Measurements from ENCODE around the gene SGSM2. TPM values are rescaled to one million over a fixed set of nuclear protein-coding genes. Genes with fewer than 3 reads are reported as not detected.
A peak's percentile ranks its signal among the peaks of the same experiment; 100 is the strongest.

The SGSM2 gene
- total RNA-seq, 1 experiment from 2014 or later = 47.2 TPM

DNA sequence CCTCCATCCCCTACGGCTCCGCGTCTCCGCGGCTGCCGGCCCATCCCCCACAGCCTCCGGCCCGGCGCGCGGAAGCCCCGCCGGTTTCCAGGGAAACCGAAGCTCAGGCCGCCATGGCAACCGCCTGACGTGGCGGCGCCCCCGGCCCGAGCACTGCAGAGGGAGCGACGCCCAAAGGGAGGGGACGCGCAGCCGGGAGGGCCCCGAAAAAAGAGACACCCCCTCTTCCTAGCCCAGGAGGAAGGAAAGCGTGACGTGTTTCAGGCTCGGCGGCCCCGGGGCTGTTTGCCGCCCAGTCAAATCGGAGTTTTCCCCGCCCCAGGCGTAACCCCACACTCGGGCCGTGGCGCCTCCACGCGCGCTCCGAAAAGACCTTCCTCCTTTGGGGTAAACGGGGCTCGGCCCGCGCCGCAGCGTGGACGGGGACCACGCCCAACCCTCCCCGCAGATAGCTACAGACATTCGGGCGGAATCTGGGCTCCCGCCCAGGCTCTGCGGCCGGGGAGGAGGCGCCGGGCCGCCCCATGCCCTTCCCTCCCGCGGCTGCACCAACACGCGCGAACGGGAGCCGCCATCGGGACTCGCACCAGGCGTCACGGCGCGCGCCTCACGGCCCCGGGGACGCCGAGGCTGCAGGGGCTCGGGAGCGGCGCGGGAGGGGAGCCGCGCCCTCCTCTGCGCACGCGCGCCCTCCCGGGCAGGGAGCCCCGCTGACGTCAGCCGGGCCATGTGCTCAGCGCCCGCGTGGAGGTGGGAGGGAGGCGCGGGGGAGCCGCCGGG is 56.1 kb downstream of the SGSM2 start:
- peaks cover 13% of the 10 kb centered on the region; the same call in 1 of the 2 replicates for H4K20me1 ChIP-seq (ENCODE audit: low read length)
- peak; percentile 25 for ATAC-seq
- H3K4me1 ChIP-seq (ENCODE audit: insufficient read depth, low read length) = peaks cover 48% of the 10 kb centered on the region
- peak overlapping the region; percentile 97 for H3K9ac ChIP-seq (ENCODE audit: low read length)
- H3K27ac ChIP-seq (ENCODE audit: low read length) = peak overlapping the region; percentile 96
- ChIA-PET CTCF (interaction anchor here (0.6 to 1.2 kb wide), 2 partner anchors 11 to 13 kb away, joined by 4 to 9 read pairs; no protein-coding TSS in a partner anchor), POLR2A (ENCODE audit: unreplicated experiment) (interaction anchor here (1.0 to 1.2 kb wide), 2 partner anchors 12 to 14 kb away, joined by 3 to 4 read pairs; no protein-coding TSS in a partner anchor)
- peaks cover 58% of the 10 kb centered on the region for H3K79me2 ChIP-seq (ENCODE audit: low read length)
- peak; percentile 68; the same call in 1 of the 2 replicates for TF ChIP-seq EZH2phosphoT487 (IDR thresholded peaks at IDR 0.05; ENCODE audit: borderline replicate concordance, low read length)
- no peak for TF ChIP-seq EZH2 (IDR thresholded peaks at IDR 0.05; ENCODE audit: low read length, unreplicated experiment)
- TF ChIP-seq, protein P1, sequence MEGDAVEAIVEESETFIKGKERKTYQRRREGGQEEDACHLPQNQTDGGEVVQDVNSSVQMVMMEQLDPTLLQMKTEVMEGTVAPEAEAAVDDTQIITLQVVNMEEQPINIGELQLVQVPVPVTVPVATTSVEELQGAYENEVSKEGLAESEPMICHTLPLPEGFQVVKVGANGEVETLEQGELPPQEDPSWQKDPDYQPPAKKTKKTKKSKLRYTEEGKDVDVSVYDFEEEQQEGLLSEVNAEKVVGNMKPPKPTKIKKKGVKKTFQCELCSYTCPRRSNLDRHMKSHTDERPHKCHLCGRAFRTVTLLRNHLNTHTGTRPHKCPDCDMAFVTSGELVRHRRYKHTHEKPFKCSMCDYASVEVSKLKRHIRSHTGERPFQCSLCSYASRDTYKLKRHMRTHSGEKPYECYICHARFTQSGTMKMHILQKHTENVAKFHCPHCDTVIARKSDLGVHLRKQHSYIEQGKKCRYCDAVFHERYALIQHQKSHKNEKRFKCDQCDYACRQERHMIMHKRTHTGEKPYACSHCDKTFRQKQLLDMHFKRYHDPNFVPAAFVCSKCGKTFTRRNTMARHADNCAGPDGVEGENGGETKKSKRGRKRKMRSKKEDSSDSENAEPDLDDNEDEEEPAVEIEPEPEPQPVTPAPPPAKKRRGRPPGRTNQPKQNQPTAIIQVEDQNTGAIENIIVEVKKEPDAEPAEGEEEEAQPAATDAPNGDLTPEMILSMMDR (conservative IDR thresholded peaks at IDR 0.05; ENCODE audit: low read depth, low read length) = no peak
- H3K4me3 ChIP-seq (ENCODE audit: low read length) = peak overlapping the region; percentile 72
- H3K9me2 ChIP-seq (replicated peaks; ENCODE audit: low read length) = no peaks in the 10 kb centered on the region
- H3K9me3 ChIP-seq (ENCODE audit: low read length) = no peaks in the 10 kb centered on the region
- intact Hi-C loops (cut with micrococcal nuclease) = no loop called here
- DNase-seq = peak; percentile 83
- no peak overlapping the region for H2AFZ ChIP-seq (ENCODE audit: low read length)
- H3F3A ChIP-seq (ENCODE audit: low read length, unreplicated experiment) = no peaks in the 10 kb centered on the region
- H3K36me3 ChIP-seq (ENCODE audit: low read depth, low read length) = no peaks in the 10 kb centered on the region
- no TSS peak for BruUV-seq (replicated peaks)
- H3K4me2 ChIP-seq (ENCODE audit: low read length) = peak overlapping the region; percentile 83
- H3K27me3 ChIP-seq (ENCODE audit: low read length) = no peaks in the 10 kb centered on the region

DNA sequence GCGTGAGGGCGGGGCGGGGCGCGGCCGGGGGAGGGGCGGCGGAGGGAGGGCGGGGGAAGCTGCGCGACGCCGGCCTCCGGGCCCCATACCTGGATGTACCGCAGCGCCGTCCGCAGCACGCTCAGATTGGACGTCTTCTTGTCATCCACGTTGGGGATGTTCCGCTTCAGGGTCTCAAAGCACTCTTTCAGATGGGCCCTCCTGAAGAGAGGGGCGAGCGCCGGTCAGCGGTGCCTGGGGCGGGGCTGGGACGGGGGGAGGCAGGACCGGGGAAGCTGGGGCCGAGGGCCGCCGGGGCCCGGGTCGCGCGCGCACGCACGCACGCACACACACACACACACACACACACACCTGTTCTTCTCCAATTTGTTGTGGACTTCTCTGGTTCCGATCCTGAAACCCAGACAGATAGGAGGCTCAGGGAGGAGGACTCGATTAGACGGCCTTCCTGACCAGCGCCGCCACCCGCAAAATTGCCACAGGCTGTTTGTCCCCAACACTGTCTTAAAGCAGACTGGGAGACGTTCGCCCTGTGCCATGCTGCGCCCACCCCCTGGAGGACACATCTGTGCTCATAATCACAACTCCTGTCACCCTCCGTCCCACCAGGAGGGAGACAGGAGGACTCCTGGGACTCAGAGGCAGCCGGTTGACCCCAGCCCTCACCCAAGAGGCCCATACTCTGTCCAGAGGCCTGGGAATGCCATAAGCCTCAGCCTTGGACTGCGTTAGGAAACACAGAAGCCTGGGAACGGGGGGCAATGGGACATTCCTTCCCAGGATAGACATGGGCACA is 56.9 kb downstream of the SGSM2 start:
- peaks cover 64% of the 10 kb centered on the region for H3K79me2 ChIP-seq (ENCODE audit: low read length)
- intact Hi-C loops (cut with micrococcal nuclease) = no loop called here
- peak overlapping the region; percentile 53 for H3K4me2 ChIP-seq (ENCODE audit: low read length)
- DNase-seq = no peak
- no peak overlapping the region for H3K9ac ChIP-seq (ENCODE audit: low read length)
- TF ChIP-seq EZH2 (IDR thresholded peaks at IDR 0.05; ENCODE audit: low read length, unreplicated experiment) (no peak), EZH2phosphoT487 (IDR thresholded peaks at IDR 0.05; ENCODE audit: borderline replicate concordance, low read length) (no peak)
- TF ChIP-seq, protein P1 (conservative IDR thresholded peaks at IDR 0.05; ENCODE audit: low read depth, low read length) = no peak
- no peak overlapping the region for H3K27ac ChIP-seq (ENCODE audit: low read length)
- peaks cover 16% of the 10 kb centered on the region; the same call in 1 of the 2 replicates for H4K20me1 ChIP-seq (ENCODE audit: low read length)
- H3K4me1 ChIP-seq (ENCODE audit: insufficient read depth, low read length) = peaks cover 52% of the 10 kb centered on the region
- H3F3A ChIP-seq (ENCODE audit: low read length, unreplicated experiment) = no peaks in the 10 kb centered on the region
- TSS peak; percentile 51 for BruUV-seq (replicated peaks)
- H3K9me2 ChIP-seq (replicated peaks; ENCODE audit: low read length) = no peaks in the 10 kb centered on the region
- ATAC-seq = no peak
- POLR2A ChIA-PET (ENCODE audit: unreplicated experiment) = interaction anchor here (1.2 kb wide), 1 partner anchor 13 kb away, joined by 4 read pairs; no protein-coding TSS in a partner anchor
- H3K36me3 ChIP-seq (ENCODE audit: low read depth, low read length) = no peaks in the 10 kb centered on the region
- H2AFZ ChIP-seq (ENCODE audit: low read length) = no peak overlapping the region
- no peaks in the 10 kb centered on the region for H3K9me3 ChIP-seq (ENCODE audit: low read length)
- no peak overlapping the region for H3K4me3 ChIP-seq (ENCODE audit: low read length)
- CTCF ChIA-PET = interaction anchor here (0.6 kb wide), 1 partner anchor 12 kb away, joined by 4 read pairs; no protein-coding TSS in a partner anchor
- no peaks in the 10 kb centered on the region for H3K27me3 ChIP-seq (ENCODE audit: low read length)
